ENCODE measurements around the gene CALD1.

GRCh38 chr7:134968110-134968509 lies 188.7 kb downstream of the CALD1 start:
- TF ChIP-seq CTCF (IDR thresholded peaks at IDR 0.05) (no peak), NR3C1 (CRISPR knock-in tag; conservative IDR thresholded peaks at IDR 0.05; ENCODE audit: low read depth) (no peak), ZMAT4 (CRISPR knock-in tag; IDR thresholded peaks at IDR 0.05) (no peak), E2F5 (CRISPR knock-in tag; IDR thresholded peaks at IDR 0.05) (no peak), NFYB (CRISPR knock-in tag; conservative IDR thresholded peaks at IDR 0.05; ENCODE audit: low read depth) (no peak), ATF3 (CRISPR knock-in tag; conservative IDR thresholded peaks at IDR 0.05) (no peak), SP1 (CRISPR knock-in tag; conservative IDR thresholded peaks at IDR 0.05) (no peak), MXD4 (CRISPR knock-in tag; IDR thresholded peaks at IDR 0.05; ENCODE audit: borderline replicate concordance) (no peak), FOXP4 (CRISPR knock-in tag; IDR thresholded peaks at IDR 0.05) (no peak), HMGA2 (CRISPR knock-in tag; IDR thresholded peaks at IDR 0.05) (no peak), USF1 (CRISPR knock-in tag; IDR thresholded peaks at IDR 0.05) (no peak), AFF4 (CRISPR knock-in tag; IDR thresholded peaks at IDR 0.05; ENCODE audit: borderline replicate concordance) (no peak), ERG (CRISPR knock-in tag; IDR thresholded peaks at IDR 0.05) (no peak)

All from WTC11 (cell line).